HepG2 (cell line): ENCODE results near the gene CACNA1I.

Experiments used
- CTCF ChIP-seq: sonication (generic); formaldehyde crosslinking; IDR thresholded peaks from 2 replicates; pipeline ENCODE4 v1.5.0; 2020; ENCODE audit warnings: mild to moderate bottlenecking, missing genetic modification reagents, moderate library complexity
- KLF13 ChIP-seq: sonication (generic); formaldehyde crosslinking; IDR thresholded peaks from 2 replicates; pipeline ENCODE4 v1.4.0; 2020; ENCODE audit warnings: mild to moderate bottlenecking, missing genetic modification reagents
- MAFK ChIP-seq, 2 experiments: IDR thresholded peaks in 1 of 2; conservative IDR thresholded peaks in 1 of 2; 2 replicates each; pipeline ENCODE4 v1.6.1; 2011; ENCODE audit warnings: improper control_type of control experiment in 2 of 2, low read length in 2 of 2
- MXD4 ChIP-seq: IDR thresholded peaks from 2 replicates; pipeline ENCODE4 v1.6.1; 2016; ENCODE audit warnings: mild to moderate bottlenecking, missing biosample characterization, missing genetic modification reagents
- NFRKB ChIP-seq: fragments of 450-650 bp; IDR thresholded peaks from 2 replicates; pipeline ENCODE4 v1.6.1; 2017
- POLR2AphosphoS5 ChIP-seq: IDR thresholded peaks from 2 replicates; pipeline ENCODE4 v1.6.1; 2012; ENCODE audit warnings: low read depth, low read length
- RAD21 ChIP-seq: fragments of 450-650 bp; formaldehyde crosslinking; IDR thresholded peaks from 2 replicates; pipeline ENCODE4 v1.5.0; 2020; ENCODE audit warnings: mild to moderate bottlenecking
- RAD51 ChIP-seq: fragments of 450-650 bp; IDR thresholded peaks from 2 replicates; pipeline ENCODE4 v1.6.1; 2016; ENCODE audit warnings: borderline replicate concordance
- SUZ12 ChIP-seq: fragments of 150-350 bp; IDR thresholded peaks from 2 replicates; pipeline ENCODE4 v1.6.1; 2014; ENCODE audit warnings: low read depth, low read length
- ZFP36 ChIP-seq: fragments of 150-350 bp; IDR thresholded peaks from 2 replicates; pipeline ENCODE4 v1.6.1; 2018; ENCODE audit warnings: borderline replicate concordance, low read length, low read depth; ENCODE audit not compliant: partially characterized antibody
- ZMYM4 ChIP-seq: sonication (generic); formaldehyde crosslinking; IDR thresholded peaks from 2 replicates; pipeline ENCODE4 v1.8.1; 2023; ENCODE audit warnings: mild to moderate bottlenecking, missing genetic modification reagents
- ZNF577 ChIP-seq: sonication (generic); formaldehyde crosslinking; IDR thresholded peaks from 2 replicates; pipeline ENCODE4 v1.4.0; 2020; ENCODE audit warnings: mild to moderate bottlenecking, low read depth, missing genetic modification reagents, borderline replicate concordance
- TF ChIP-seq, protein P1 (sequence below): sonication (generic); formaldehyde crosslinking; IDR thresholded peaks from 2 replicates; pipeline ENCODE4 v1.9.0; 2021; ENCODE audit warnings: missing genetic modification reagents, borderline replicate concordance

DNA sequence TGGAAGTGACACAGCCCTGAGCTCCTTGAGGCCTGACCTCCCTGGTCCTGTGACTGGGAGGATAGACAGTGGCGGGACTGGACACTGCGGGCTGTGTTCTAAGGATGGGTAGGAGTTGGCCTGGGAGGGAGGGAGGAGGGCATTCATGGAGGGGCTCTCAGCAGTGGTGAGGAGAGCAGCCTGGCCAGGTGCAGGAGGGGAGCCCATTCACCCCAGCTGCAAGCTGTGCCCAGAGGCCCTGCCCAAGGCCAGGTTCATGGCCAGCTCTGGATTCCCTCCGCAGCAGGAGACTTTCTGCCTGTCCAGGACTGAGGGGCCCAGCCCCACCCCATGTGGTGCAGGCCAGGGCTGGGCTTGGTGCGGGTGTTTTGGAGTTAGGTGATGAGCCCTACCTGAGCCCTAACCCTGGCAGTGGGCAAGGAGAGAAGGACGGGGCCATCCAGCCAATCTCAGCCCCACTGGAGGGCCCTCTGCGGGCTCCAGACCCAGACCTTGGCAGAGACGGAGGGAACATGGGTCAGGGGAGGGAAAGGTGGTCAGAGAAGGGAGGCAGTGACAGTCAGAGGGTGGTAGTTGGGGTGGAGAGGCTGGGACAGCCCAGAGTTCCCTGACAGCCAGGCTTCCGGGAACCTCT lies 26.8 kb downstream of the CACNA1I start:
- TF ChIP-seq KLF13 (CRISPR knock-in tag): no peak
- no peak for TF ChIP-seq RAD51
- TF ChIP-seq SUZ12: no peak
- TF ChIP-seq MAFK (conservative IDR thresholded peaks at IDR 0.05 in 1 of 2, IDR thresholded peaks at IDR 0.05 in 1 of 2; ENCODE audit: low read length in 2 of 2): no peak
- TF ChIP-seq NFRKB: no peak
- no peak for TF ChIP-seq POLR2AphosphoS5
- no peak for TF ChIP-seq RAD21 (CRISPR knock-in tag)
- TF ChIP-seq, protein P1, sequence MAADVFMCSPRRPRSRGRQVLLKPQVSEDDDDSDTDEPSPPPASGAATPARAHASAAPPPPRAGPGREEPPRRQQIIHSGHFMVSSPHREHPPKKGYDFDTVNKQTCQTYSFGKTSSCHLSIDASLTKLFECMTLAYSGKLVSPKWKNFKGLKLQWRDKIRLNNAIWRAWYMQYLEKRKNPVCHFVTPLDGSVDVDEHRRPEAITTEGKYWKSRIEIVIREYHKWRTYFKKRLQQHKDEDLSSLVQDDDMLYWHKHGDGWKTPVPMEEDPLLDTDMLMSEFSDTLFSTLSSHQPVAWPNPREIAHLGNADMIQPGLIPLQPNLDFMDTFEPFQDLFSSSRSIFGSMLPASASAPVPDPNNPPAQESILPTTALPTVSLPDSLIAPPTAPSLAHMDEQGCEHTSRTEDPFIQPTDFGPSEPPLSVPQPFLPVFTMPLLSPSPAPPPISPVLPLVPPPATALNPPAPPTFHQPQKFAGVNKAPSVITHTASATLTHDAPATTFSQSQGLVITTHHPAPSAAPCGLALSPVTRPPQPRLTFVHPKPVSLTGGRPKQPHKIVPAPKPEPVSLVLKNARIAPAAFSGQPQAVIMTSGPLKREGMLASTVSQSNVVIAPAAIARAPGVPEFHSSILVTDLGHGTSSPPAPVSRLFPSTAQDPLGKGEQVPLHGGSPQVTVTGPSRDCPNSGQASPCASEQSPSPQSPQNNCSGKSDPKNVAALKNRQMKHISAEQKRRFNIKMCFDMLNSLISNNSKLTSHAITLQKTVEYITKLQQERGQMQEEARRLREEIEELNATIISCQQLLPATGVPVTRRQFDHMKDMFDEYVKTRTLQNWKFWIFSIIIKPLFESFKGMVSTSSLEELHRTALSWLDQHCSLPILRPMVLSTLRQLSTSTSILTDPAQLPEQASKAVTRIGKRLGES (CRISPR knock-in tag): no peak
- TF ChIP-seq ZFP36: no peak
- no peak for TF ChIP-seq ZNF577
- TF ChIP-seq CTCF (CRISPR knock-in tag): no peak
- no peak for TF ChIP-seq MXD4
- TF ChIP-seq ZMYM4 (CRISPR knock-in tag): no peak
